ENCODE data around the gene BCAM. TPM values are rescaled to one million over a fixed set of nuclear protein-coding genes. Genes with fewer than 3 reads are reported as not detected.

The BCAM gene
- total RNA-seq, 1 experiment from 2014 or later, result 79.1 TPM

- in situ Hi-C loops (cut with HindIII; ENCODE audit: low pct_unique_long_range_greater_than_20kb, low sequenced_read_pairs), result no loop called here
- no peak for DNase-seq (ENCODE audit: low read depth)
These were observed 61.0 kb downstream of the BCAM start for GRCh38 chr19:44869733-44870470.

Other genes starting within 250 kb of the BCAM start
- gene IGSF23, start 195.5 kb upstream of the BCAM start, total RNA-seq (2014; rRNA removed; shearing (Covaris generic); ENCODE audit: low replicate concordance), result not detected in 2 replicates
- gene PVR, start 165.2 kb upstream of the BCAM start, total RNA-seq (2014; rRNA removed; shearing (Covaris generic); ENCODE audit: low replicate concordance), result 80.5 and 93.9 TPM in 2 replicates
- gene CEACAM19, start 137.6 kb upstream of the BCAM start, total RNA-seq (2014; rRNA removed; shearing (Covaris generic); ENCODE audit: low replicate concordance), result not detected in 2 replicates
- not detected in 2 replicates for gene CEACAM16, start 110.0 kb upstream of the BCAM start, total RNA-seq (2014; rRNA removed; shearing (Covaris generic); ENCODE audit: low replicate concordance)
- gene BCL3, start 60.4 kb upstream of the BCAM start, total RNA-seq (2014; rRNA removed; shearing (Covaris generic); ENCODE audit: low replicate concordance), result 0.95 and 4.2 TPM in 2 replicates
- gene CBLC, start 31.2 kb upstream of the BCAM start, total RNA-seq (2014; rRNA removed; shearing (Covaris generic); ENCODE audit: low replicate concordance), result not detected in 2 replicates
- gene NECTIN2, start 37.2 kb downstream of the BCAM start, total RNA-seq (2014; rRNA removed; shearing (Covaris generic); ENCODE audit: low replicate concordance), result 90.0 and 91.5 TPM in 2 replicates
- gene TOMM40, start 82.2 kb downstream of the BCAM start, total RNA-seq (2014; rRNA removed; shearing (Covaris generic); ENCODE audit: low replicate concordance), result 228 and 263 TPM in 2 replicates
- 1.8 and 6.7 TPM in 2 replicates for gene APOE, start 96.7 kb downstream of the BCAM start, total RNA-seq (2014; rRNA removed; shearing (Covaris generic); ENCODE audit: low replicate concordance)
- gene APOC1, start 105.5 kb downstream of the BCAM start, total RNA-seq (2014; rRNA removed; shearing (Covaris generic); ENCODE audit: low replicate concordance), result 6.1 and 24.1 TPM in 2 replicates
- not detected in 2 replicates for gene APOC4, start 133.1 kb downstream of the BCAM start, total RNA-seq (2014; rRNA removed; shearing (Covaris generic); ENCODE audit: low replicate concordance)
- gene APOC2, start 136.9 kb downstream of the BCAM start, total RNA-seq (2014; rRNA removed; shearing (Covaris generic); ENCODE audit: low replicate concordance), result not detected in 2 replicates
- gene CLPTM1, start 146.3 kb downstream of the BCAM start, total RNA-seq (2014; rRNA removed; shearing (Covaris generic); ENCODE audit: low replicate concordance), result 10.9 and 24.3 TPM in 2 replicates
- 24.8 and 41.4 TPM in 2 replicates for gene RELB, start 192.4 kb downstream of the BCAM start, total RNA-seq (2014; rRNA removed; shearing (Covaris generic); ENCODE audit: low replicate concordance)
- gene CLASRP, start 229.9 kb downstream of the BCAM start, total RNA-seq (2014; rRNA removed; shearing (Covaris generic); ENCODE audit: low replicate concordance), result 10.1 and 13.8 TPM in 2 replicates